ENCODE measurements around the gene S100B. TPM values are rescaled to one million over a fixed set of nuclear protein-coding genes. Genes with fewer than 3 reads are reported as not detected.

S100B gene
- total and polyA plus RNA-seq, 2 of the 13 experiments (the other 11 are each of a cell fraction or from before 2014, with no cell fraction given): not detected

- TF ChIP-seq MYC (CRISPR knock-in tag; IDR thresholded peaks at IDR 0.05; ENCODE audit: borderline replicate concordance): no peak
- TF ChIP-seq ZNF563 (CRISPR knock-in tag; IDR thresholded peaks at IDR 0.05): no peak; the same call in 1 of the 2 replicates
- no peak for TF ChIP-seq ZSCAN12 (CRISPR knock-in tag; IDR thresholded peaks at IDR 0.05)
- TF ChIP-seq TFDP2 (CRISPR knock-in tag; IDR thresholded peaks at IDR 0.05): no peak
- no peak for TF ChIP-seq KLF11 (CRISPR knock-in tag; IDR thresholded peaks at IDR 0.05)
- TF ChIP-seq ZNF672 (CRISPR knock-in tag; IDR thresholded peaks at IDR 0.05): no peak
- TF ChIP-seq JDP2 (CRISPR knock-in tag; IDR thresholded peaks at IDR 0.05; ENCODE audit: borderline replicate concordance): no peak
- no peak for TF ChIP-seq KLF6 (CRISPR knock-in tag; IDR thresholded peaks at IDR 0.05)
- TF ChIP-seq SMARCE1 (IDR thresholded peaks at IDR 0.05; ENCODE audit: borderline replicate concordance): no peak
- no peak for TF ChIP-seq MXD1 (CRISPR knock-in tag; IDR thresholded peaks at IDR 0.05)
- no peak for TF ChIP-seq SRSF9 (IDR thresholded peaks at IDR 0.05; ENCODE audit: borderline replicate concordance, insufficient read depth, low read depth, low read length, poor library complexity, severe bottlenecking)
- TF ChIP-seq JARID2 (CRISPR knock-in tag; IDR thresholded peaks at IDR 0.05; ENCODE audit: insufficient replicate concordance): no peak
- TF ChIP-seq ZNF615 (CRISPR knock-in tag; IDR thresholded peaks at IDR 0.05; ENCODE audit: borderline replicate concordance): no peak
- no peak for TF ChIP-seq ZNF775 (CRISPR knock-in tag; IDR thresholded peaks at IDR 0.05; ENCODE audit: borderline replicate concordance)
- peak; percentile 71 for TF ChIP-seq ZNF687 (CRISPR knock-in tag; IDR thresholded peaks at IDR 0.05)
- TF ChIP-seq ZNF276 (CRISPR knock-in tag; IDR thresholded peaks at IDR 0.05; ENCODE audit: low read depth): 0 out of 2 replicates have a peak, but pooled peaks have one; percentile 24
- no peak for TF ChIP-seq RXRB (CRISPR knock-in tag; IDR thresholded peaks at IDR 0.05; ENCODE audit: borderline replicate concordance)
- TF ChIP-seq MIXL1 (CRISPR knock-in tag; IDR thresholded peaks at IDR 0.05): no peak
- no peak for TF ChIP-seq MEF2D (CRISPR knock-in tag; IDR thresholded peaks at IDR 0.05)
- no peak for TF ChIP-seq HDAC6 (IDR thresholded peaks at IDR 0.05; ENCODE audit: low read depth, low read length)
- no peak for TF ChIP-seq AGO1 (IDR thresholded peaks at IDR 0.05; ENCODE audit: low read depth, low read length, poor library complexity, severe bottlenecking)
- no peak for TF ChIP-seq ERF (CRISPR knock-in tag; IDR thresholded peaks at IDR 0.05)
- TF ChIP-seq ZNF556 (CRISPR knock-in tag; IDR thresholded peaks at IDR 0.05; ENCODE audit: borderline replicate concordance): no peak
- TF ChIP-seq ZNF333 (CRISPR knock-in tag; IDR thresholded peaks at IDR 0.05; ENCODE audit: borderline replicate concordance): no peak
Measured at GRCh38 chr21:46581780-46582307, 23.0 kb downstream of the S100B start (continued).

Measured in HepG2 (cell line).